Measurements from ENCODE around the gene U2SURP.

DNA sequence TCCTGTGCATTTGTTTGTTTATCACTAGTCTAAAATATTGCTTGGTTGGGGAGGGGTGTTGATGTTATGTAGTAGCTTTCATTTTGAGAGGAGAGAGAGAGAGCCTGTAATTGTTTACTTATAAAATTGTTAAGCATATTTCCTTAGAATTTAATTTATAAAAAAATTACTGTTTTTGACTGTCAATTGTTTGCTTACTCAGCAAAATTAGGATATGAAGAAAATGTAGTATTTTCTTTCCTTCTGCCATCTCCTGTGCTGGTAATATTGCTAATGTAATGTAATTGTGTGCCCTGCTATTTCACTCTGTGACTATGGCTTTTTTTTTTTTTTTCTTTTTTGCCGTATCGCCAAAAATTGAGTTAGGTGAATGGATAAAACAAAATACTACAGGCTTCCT lies 3.5 kb downstream of the U2SURP start:
- TF ChIP-seq FOXM1 (IDR thresholded peaks at IDR 0.05; ENCODE audit: borderline replicate concordance) (no peak), FOXK2 (IDR thresholded peaks at IDR 0.05) (no peak), SUZ12 (IDR thresholded peaks at IDR 0.05) (no peak), FOXA1 (IDR thresholded peaks at IDR 0.05) (no peak)

Measured in HEK293T (cell line).